ENCODE data around the gene MYO1H.
"Not testable (repeated sequence)": the region's sequence is repeated elsewhere in the genome, so short reads cannot be mapped to it uniquely, and the experiment has no call there.

Gene MYO1H

DNA sequence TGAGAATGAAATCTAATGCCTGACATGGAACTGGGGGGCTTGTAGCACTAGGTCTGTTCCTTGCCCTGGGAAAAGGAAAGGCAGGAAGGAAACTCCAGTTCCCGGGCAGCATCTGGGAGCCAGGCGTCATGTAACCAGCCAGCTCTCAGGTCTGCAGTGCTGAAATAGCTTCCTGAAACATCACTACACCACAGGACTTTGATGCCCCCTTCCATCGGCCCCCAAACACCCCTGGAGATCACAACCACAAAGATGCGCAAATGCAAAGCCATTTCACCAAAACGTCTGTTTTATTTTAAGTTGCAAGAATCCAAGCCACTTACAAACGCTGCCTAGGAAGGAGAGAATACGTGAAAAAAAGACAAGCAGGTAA, 88.5 kb downstream of the MYO1H start:
- H2AFZ ChIP-seq (ENCODE audit: low read depth, low read length): no peak overlapping the region
- no peak overlapping the region for H3K9ac ChIP-seq (ENCODE audit: low read length)
- H3K4me1 ChIP-seq (ENCODE audit: low read length): peaks cover 2% of the 10 kb centered on the region; the same call in 1 of the 2 replicates
- no peaks in the 10 kb centered on the region for H3K36me3 ChIP-seq (replicated peaks; ENCODE audit: low read depth, low read length)
- H3K9me3 ChIP-seq (ENCODE audit: insufficient read depth, low read length): no peaks in the 10 kb centered on the region
- H3K4me3 ChIP-seq (ENCODE audit: low read length): no peak overlapping the region
- H3K79me2 ChIP-seq (ENCODE audit: low read length): no peaks in the 10 kb centered on the region
- H4K20me1 ChIP-seq (ENCODE audit: insufficient read depth, low read length): no peaks in the 10 kb centered on the region
- H3K4me2 ChIP-seq (ENCODE audit: low read length): no peak overlapping the region
- TF ChIP-seq, protein P1, sequence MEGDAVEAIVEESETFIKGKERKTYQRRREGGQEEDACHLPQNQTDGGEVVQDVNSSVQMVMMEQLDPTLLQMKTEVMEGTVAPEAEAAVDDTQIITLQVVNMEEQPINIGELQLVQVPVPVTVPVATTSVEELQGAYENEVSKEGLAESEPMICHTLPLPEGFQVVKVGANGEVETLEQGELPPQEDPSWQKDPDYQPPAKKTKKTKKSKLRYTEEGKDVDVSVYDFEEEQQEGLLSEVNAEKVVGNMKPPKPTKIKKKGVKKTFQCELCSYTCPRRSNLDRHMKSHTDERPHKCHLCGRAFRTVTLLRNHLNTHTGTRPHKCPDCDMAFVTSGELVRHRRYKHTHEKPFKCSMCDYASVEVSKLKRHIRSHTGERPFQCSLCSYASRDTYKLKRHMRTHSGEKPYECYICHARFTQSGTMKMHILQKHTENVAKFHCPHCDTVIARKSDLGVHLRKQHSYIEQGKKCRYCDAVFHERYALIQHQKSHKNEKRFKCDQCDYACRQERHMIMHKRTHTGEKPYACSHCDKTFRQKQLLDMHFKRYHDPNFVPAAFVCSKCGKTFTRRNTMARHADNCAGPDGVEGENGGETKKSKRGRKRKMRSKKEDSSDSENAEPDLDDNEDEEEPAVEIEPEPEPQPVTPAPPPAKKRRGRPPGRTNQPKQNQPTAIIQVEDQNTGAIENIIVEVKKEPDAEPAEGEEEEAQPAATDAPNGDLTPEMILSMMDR (IDR thresholded peaks at IDR 0.05; ENCODE audit: low read depth, low read length): no peak
- no peak for TF ChIP-seq EZH2phosphoT487 (IDR thresholded peaks at IDR 0.05; ENCODE audit: low read depth)
- H3K27me3 ChIP-seq (ENCODE audit: low read depth, low read length): no peaks in the 10 kb centered on the region
- H3K27ac ChIP-seq (ENCODE audit: low read length): no peak overlapping the region

- TF ChIP-seq, protein P1 (IDR thresholded peaks at IDR 0.05; ENCODE audit: low read depth, low read length): no peak
- no peak for TF ChIP-seq EZH2phosphoT487 (IDR thresholded peaks at IDR 0.05; ENCODE audit: low read depth)
Measured at GRCh38 chr12:109439181-109439580, 91.5 kb downstream of the MYO1H start.

GRCh38 chr12:109439951-109440350, 92.3 kb downstream of the MYO1H start:
- not testable (repeated sequence) for H3K9me3 ChIP-seq (ENCODE audit: insufficient read depth, low read length)

More at GRCh38 chr12:109439181-109439580, 91.5 kb downstream of the MYO1H start:
- H3K9ac ChIP-seq (ENCODE audit: low read length): no peak overlapping the region
- no peak overlapping the region for H2AFZ ChIP-seq (ENCODE audit: low read depth, low read length)
- H3K4me1 ChIP-seq (ENCODE audit: low read length): no peaks in the 10 kb centered on the region
- H4K20me1 ChIP-seq (ENCODE audit: insufficient read depth, low read length): no peaks in the 10 kb centered on the region
- no peaks in the 10 kb centered on the region for H3K27me3 ChIP-seq (ENCODE audit: low read depth, low read length)
- H3K27ac ChIP-seq (ENCODE audit: low read length): no peak overlapping the region
- no peaks in the 10 kb centered on the region for H3K79me2 ChIP-seq (ENCODE audit: low read length)
- H3K4me2 ChIP-seq (ENCODE audit: low read length): no peak overlapping the region
- H3K9me3 ChIP-seq (ENCODE audit: insufficient read depth, low read length): no peaks in the 10 kb centered on the region
- no peak overlapping the region for H3K4me3 ChIP-seq (ENCODE audit: low read length)
- H3K36me3 ChIP-seq (replicated peaks; ENCODE audit: low read depth, low read length): no peaks in the 10 kb centered on the region

DNA sequence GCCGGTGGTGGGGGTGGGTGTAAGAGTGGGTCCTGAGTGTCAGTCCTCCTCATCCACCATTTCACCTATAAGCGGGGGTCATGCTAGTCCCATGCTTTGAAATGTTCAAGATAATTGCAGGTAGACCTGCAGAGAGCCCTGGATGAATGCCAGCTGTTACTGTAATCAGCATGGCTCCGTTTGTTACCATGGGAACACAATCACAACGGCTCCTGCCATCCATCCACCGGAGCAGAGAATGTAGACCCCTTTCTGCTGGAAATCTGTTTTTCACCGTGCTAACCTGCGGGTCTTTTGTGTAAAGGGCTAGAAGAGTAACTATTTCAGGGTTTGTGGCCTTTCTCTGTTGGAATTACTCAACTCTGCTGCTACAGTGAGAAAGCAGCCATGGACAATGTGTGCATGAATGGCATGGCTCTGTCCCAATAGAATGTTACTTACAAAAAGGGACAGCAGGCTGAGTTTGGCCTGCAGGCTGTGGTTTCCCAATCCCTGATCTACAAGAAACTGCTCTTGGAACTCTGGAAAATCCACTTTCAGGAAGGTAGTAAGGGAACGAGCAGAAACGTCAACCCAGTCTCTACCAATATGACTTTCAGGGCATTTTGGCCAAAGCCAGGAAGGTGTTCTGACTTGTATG, 93.3 kb downstream of the MYO1H start:
- H3K36me3 ChIP-seq (replicated peaks; ENCODE audit: low read depth, low read length): peaks cover under 1% of the 10 kb centered on the region
- no peak overlapping the region for H3K27ac ChIP-seq (ENCODE audit: low read length)
- no peaks in the 10 kb centered on the region for H3K9me3 ChIP-seq (ENCODE audit: insufficient read depth, low read length)
- H4K20me1 ChIP-seq (ENCODE audit: insufficient read depth, low read length): no peaks in the 10 kb centered on the region
- no peak for TF ChIP-seq EZH2phosphoT487 (IDR thresholded peaks at IDR 0.05; ENCODE audit: low read depth)
- TF ChIP-seq, protein P1 (IDR thresholded peaks at IDR 0.05; ENCODE audit: low read depth, low read length): no peak
- no peak overlapping the region for H2AFZ ChIP-seq (ENCODE audit: low read depth, low read length)
- H3K4me1 ChIP-seq (ENCODE audit: low read length): no peaks in the 10 kb centered on the region
- H3K9ac ChIP-seq (ENCODE audit: low read length): no peak overlapping the region
- H3K79me2 ChIP-seq (ENCODE audit: low read length): no peaks in the 10 kb centered on the region
- H3K27me3 ChIP-seq (ENCODE audit: low read depth, low read length): no peaks in the 10 kb centered on the region
- H3K4me3 ChIP-seq (ENCODE audit: low read length): no peak overlapping the region
- no peak overlapping the region for H3K4me2 ChIP-seq (ENCODE audit: low read length)

More at GRCh38 chr12:109439951-109440350, 92.3 kb downstream of the MYO1H start:
- not testable (repeated sequence) for H3K27ac ChIP-seq (ENCODE audit: low read length); H2AFZ ChIP-seq (ENCODE audit: low read depth, low read length); H3K9ac ChIP-seq (ENCODE audit: low read length); H3K4me3 ChIP-seq (ENCODE audit: low read length); H3K4me1 ChIP-seq (ENCODE audit: low read length); H3K27me3 ChIP-seq (ENCODE audit: low read depth, low read length); H4K20me1 ChIP-seq (ENCODE audit: insufficient read depth, low read length); H3K4me2 ChIP-seq (ENCODE audit: low read length); H3K36me3 ChIP-seq (replicated peaks; ENCODE audit: low read depth, low read length); H3K79me2 ChIP-seq (ENCODE audit: low read length)

Measured in OCI-LY3 (cell line).